Retinal pigment epithelial cell (primary cell): ENCODE data around the gene MGLL.

Source experiments
- DNase-seq: peaks from one replicate; pipeline ENCODE4 v3.0.0-alpha.2; 2010; ENCODE audit warnings: low read depth
- H3K4me3 ChIP-seq: 2 replicates; pipeline ENCODE4 v1.5.1; 2011; ENCODE audit warnings: mild to moderate bottlenecking, low read length, control low read depth, moderate library complexity
- TF ChIP-seq, protein P1 (sequence below): conservative IDR thresholded peaks from 2 replicates; pipeline ENCODE4 v1.5.1; 2011; ENCODE audit warnings: low read depth, low read length, control low read depth, inconsistent platforms

Gene MGLL

GRCh38 chr3:127775398-127776109 lies 46.8 kb downstream of the MGLL start:
- no peak overlapping the region for H3K4me3 ChIP-seq
- TF ChIP-seq, protein P1, sequence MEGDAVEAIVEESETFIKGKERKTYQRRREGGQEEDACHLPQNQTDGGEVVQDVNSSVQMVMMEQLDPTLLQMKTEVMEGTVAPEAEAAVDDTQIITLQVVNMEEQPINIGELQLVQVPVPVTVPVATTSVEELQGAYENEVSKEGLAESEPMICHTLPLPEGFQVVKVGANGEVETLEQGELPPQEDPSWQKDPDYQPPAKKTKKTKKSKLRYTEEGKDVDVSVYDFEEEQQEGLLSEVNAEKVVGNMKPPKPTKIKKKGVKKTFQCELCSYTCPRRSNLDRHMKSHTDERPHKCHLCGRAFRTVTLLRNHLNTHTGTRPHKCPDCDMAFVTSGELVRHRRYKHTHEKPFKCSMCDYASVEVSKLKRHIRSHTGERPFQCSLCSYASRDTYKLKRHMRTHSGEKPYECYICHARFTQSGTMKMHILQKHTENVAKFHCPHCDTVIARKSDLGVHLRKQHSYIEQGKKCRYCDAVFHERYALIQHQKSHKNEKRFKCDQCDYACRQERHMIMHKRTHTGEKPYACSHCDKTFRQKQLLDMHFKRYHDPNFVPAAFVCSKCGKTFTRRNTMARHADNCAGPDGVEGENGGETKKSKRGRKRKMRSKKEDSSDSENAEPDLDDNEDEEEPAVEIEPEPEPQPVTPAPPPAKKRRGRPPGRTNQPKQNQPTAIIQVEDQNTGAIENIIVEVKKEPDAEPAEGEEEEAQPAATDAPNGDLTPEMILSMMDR, result no peak
- no peak for DNase-seq

- TF ChIP-seq, protein P1, result no peak
- DNase-seq, result no peak
- no peak overlapping the region for H3K4me3 ChIP-seq
These were observed 47.7 kb downstream of the MGLL start for GRCh38 chr3:127774647-127775046.

DNA sequence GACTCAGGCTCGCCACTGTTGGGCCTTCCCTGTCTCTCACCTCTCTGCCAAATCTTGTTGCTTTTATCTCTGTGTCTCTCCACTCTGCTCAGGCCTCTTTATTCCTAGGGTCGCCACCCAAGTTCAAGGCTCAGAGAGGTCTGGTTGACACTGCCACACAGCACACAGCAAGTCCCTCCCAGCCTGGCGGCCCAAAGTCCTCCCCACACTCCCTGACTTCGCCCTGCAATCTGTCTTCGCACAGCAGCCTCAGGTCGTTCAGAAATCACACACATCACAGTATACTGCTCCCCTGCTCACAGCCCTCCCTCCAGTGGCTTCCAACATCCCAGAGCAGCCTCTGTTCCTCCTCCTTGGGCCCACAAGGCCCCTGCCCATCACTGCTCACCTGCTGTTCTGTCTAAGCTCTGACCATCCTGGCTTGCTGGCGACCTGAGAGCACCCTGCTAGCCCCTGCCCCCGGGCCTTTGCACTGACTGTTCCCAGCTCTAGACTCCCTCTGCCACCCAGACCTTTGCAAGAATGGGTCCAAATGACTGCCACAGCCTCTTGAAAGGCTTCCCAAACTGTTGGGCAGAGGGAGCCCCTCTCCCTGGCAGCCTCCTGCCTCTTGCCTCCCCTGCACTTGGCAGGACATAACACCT lies 48.4 kb downstream of the MGLL start:
- TF ChIP-seq, protein P1, result no peak
- no peak for DNase-seq
- H3K4me3 ChIP-seq, result no peak overlapping the region

GRCh38 chr3:127772827-127773751 lies 49.2 kb downstream of the MGLL start:
- TF ChIP-seq, protein P1, result no peak
- DNase-seq, result no peak
- no peak overlapping the region for H3K4me3 ChIP-seq

GRCh38 chr3:127772273-127772672 lies 50.0 kb downstream of the MGLL start:
- H3K4me3 ChIP-seq, result no peak overlapping the region
- TF ChIP-seq, protein P1, result no peak
- DNase-seq, result no peak

- DNase-seq, result no peak
- no peak overlapping the region for H3K4me3 ChIP-seq
- TF ChIP-seq, protein P1, result no peak
These were observed 50.6 kb downstream of the MGLL start for GRCh38 chr3:127771746-127772145.
